GM18511 (cell line): ENCODE data around the gene CHST15.
"Not testable (repeated sequence)": the region's sequence is repeated elsewhere in the genome, so short reads cannot be mapped to it uniquely, and the experiment has no call there.

Experiments
- ATAC-seq: cut with Tn5 transposase; IDR thresholded peaks from one replicate; pipeline ENCODE4 v1.9.1; 2021; ENCODE audit warnings: mild to moderate bottlenecking, moderate library complexity; ENCODE audit not compliant: unreplicated experiment

The CHST15 gene

GRCh38 chr10:124047427-124048152, 45.8 kb downstream of the CHST15 start:
- no peak for ATAC-seq

- ATAC-seq, result no peak
Observed at GRCh38 chr10:124045801-124046355, 47.5 kb downstream of the CHST15 start.

GRCh38 chr10:124045276-124045675, 48.1 kb downstream of the CHST15 start:
- no peak for ATAC-seq

GRCh38 chr10:124044143-124044862, 49.1 kb downstream of the CHST15 start:
- no peak for ATAC-seq

GRCh38 chr10:124043310-124044142, 49.9 kb downstream of the CHST15 start:
- ATAC-seq, result peak; percentile 94

GRCh38 chr10:124042656-124043309, 50.6 kb downstream of the CHST15 start:
- no peak for ATAC-seq

- no peak for ATAC-seq
Observed at GRCh38 chr10:124041675-124042445, 51.5 kb downstream of the CHST15 start.

- ATAC-seq, result no peak
Observed at GRCh38 chr10:124040451-124041188, 52.8 kb downstream of the CHST15 start.

GRCh38 chr10:124039483-124040013, 53.9 kb downstream of the CHST15 start:
- no peak for ATAC-seq

GRCh38 chr10:124037784-124038183, 55.6 kb downstream of the CHST15 start:
- ATAC-seq, result no peak

GRCh38 chr10:124037286-124037685, 56.1 kb downstream of the CHST15 start:
- ATAC-seq, result no peak

GRCh38 chr10:124036746-124037145, 56.7 kb downstream of the CHST15 start:
- ATAC-seq, result no peak

- peak; percentile 100 for ATAC-seq
Observed at GRCh38 chr10:124035928-124036558, 57.4 kb downstream of the CHST15 start.

- no peak for ATAC-seq
Observed at GRCh38 chr10:124035306-124035927, 58.0 kb downstream of the CHST15 start.

GRCh38 chr10:124034576-124035305, 58.7 kb downstream of the CHST15 start:
- not testable (repeated sequence) for ATAC-seq

- no peak for ATAC-seq
Observed at GRCh38 chr10:124033887-124034218, 59.5 kb downstream of the CHST15 start.
